ENCODE measurements around the gene ACER3.

ACER3 gene

GRCh38 chr11:76978239-76978638 lies 117.5 kb downstream of the ACER3 start:
- Histone ChIP-seq H3K18ac (ENCODE audit: low read length) (no peak overlapping the region), H2AFZ (ENCODE audit: insufficient read depth, low read length, poor library complexity) (no peak overlapping the region), H2BK12ac (ENCODE audit: low read length) (no peak overlapping the region), H2AK5ac (ENCODE audit: low read length) (no peak overlapping the region), H3K23ac (ENCODE audit: low read length) (no peak overlapping the region), H4K12ac (ENCODE audit: low read depth, low read length) (no peak overlapping the region), H2BK5ac (ENCODE audit: low read depth, low read length, poor library complexity) (no peak overlapping the region), H3K4me2 (ENCODE audit: low read length) (no peak overlapping the region), H3K36me3 (ENCODE audit: control insufficient read depth in 1 of 2, insufficient read depth in 2 of 2, low read length in 2 of 2) (no peaks in the 10 kb centered on the region), H3K4me1 (ENCODE audit: control insufficient read depth in 1 of 2, insufficient read depth in 2 of 2, low read length in 2 of 2) (no peaks in the 10 kb centered on the region), H4K8ac (ENCODE audit: low read depth, low read length) (no peak overlapping the region), H3K79me1 (ENCODE audit: low read length) (no peaks in the 10 kb centered on the region), H4K91ac (ENCODE audit: low read depth, low read length) (no peak overlapping the region), H3K4ac (ENCODE audit: low read depth, low read length) (no peak overlapping the region), H3K79me2 (ENCODE audit: control insufficient read depth, insufficient read depth, low read length, poor library complexity) (no peaks in the 10 kb centered on the region), H3K9me3 (ENCODE audit: insufficient read depth, low read depth, low read length) (no peaks in the 10 kb centered on the region), H3K4me3 (ENCODE audit: low read depth, low read length) (no peak overlapping the region), H2BK120ac (ENCODE audit: insufficient read depth, low read length, poor library complexity) (no peak overlapping the region), H3K27me3 (ENCODE audit: insufficient read depth, low read length) (no peaks in the 10 kb centered on the region), H3K9ac (ENCODE audit: low read length) (no peak overlapping the region), H3K14ac (ENCODE audit: low read length) (no peak overlapping the region), H3K27ac (ENCODE audit: low read depth, low read length) (no peak overlapping the region)
- DNase-seq = no peak
- WGBS (ENCODE audit: extremely low coverage, insufficient coverage, insufficient read length) = no CpG with 5 or more reads among the region's 4 CpGs

- Histone ChIP-seq H3K4me3 (ENCODE audit: low read depth, low read length) (no peak overlapping the region), H4K91ac (ENCODE audit: low read depth, low read length) (no peak overlapping the region), H3K14ac (ENCODE audit: low read length) (no peak overlapping the region), H4K12ac (ENCODE audit: low read depth, low read length) (no peak overlapping the region), H2AK5ac (ENCODE audit: low read length) (no peak overlapping the region), H3K79me1 (ENCODE audit: low read length) (no peaks in the 10 kb centered on the region), H3K23ac (ENCODE audit: low read length) (no peak overlapping the region), H2BK5ac (ENCODE audit: low read depth, low read length, poor library complexity) (no peak overlapping the region), H4K8ac (ENCODE audit: low read depth, low read length) (no peak overlapping the region), H3K27ac (ENCODE audit: low read depth, low read length) (no peak overlapping the region), H2AFZ (ENCODE audit: insufficient read depth, low read length, poor library complexity) (no peak overlapping the region), H3K9me3 (ENCODE audit: insufficient read depth, low read depth, low read length) (no peaks in the 10 kb centered on the region), H3K9ac (ENCODE audit: low read length) (no peak overlapping the region), H3K36me3 (ENCODE audit: control insufficient read depth in 1 of 2, insufficient read depth in 2 of 2, low read length in 2 of 2) (no peaks in the 10 kb centered on the region), H3K27me3 (ENCODE audit: insufficient read depth, low read length) (no peaks in the 10 kb centered on the region), H3K4me2 (ENCODE audit: low read length) (no peak overlapping the region), H3K79me2 (ENCODE audit: control insufficient read depth, insufficient read depth, low read length, poor library complexity) (no peaks in the 10 kb centered on the region), H3K4ac (ENCODE audit: low read depth, low read length) (no peak overlapping the region), H3K18ac (ENCODE audit: low read length) (no peak overlapping the region), H2BK120ac (ENCODE audit: insufficient read depth, low read length, poor library complexity) (no peak overlapping the region), H3K4me1 (ENCODE audit: control insufficient read depth in 1 of 2, insufficient read depth in 2 of 2, low read length in 2 of 2) (no peaks in the 10 kb centered on the region), H2BK12ac (ENCODE audit: low read length) (no peak overlapping the region)
- no peak for DNase-seq
- no CpG with 5 or more reads among the region's 3 CpGs for WGBS (ENCODE audit: extremely low coverage, insufficient coverage, insufficient read length)
These were observed 118.1 kb downstream of the ACER3 start for GRCh38 chr11:76978818-76979217.

- DNase-seq = peak; percentile 23 to 55
- Histone ChIP-seq H3K9me3 (ENCODE audit: insufficient read depth, low read depth, low read length) (no peaks in the 10 kb centered on the region), H3K9ac (ENCODE audit: low read length) (no peak overlapping the region), H4K91ac (ENCODE audit: low read depth, low read length) (no peak overlapping the region), H3K27me3 (ENCODE audit: insufficient read depth, low read length) (no peaks in the 10 kb centered on the region), H4K12ac (ENCODE audit: low read depth, low read length) (no peak overlapping the region), H3K4ac (ENCODE audit: low read depth, low read length) (no peak overlapping the region), H3K36me3 (ENCODE audit: control insufficient read depth in 1 of 2, insufficient read depth in 2 of 2, low read length in 2 of 2) (no peaks in the 10 kb centered on the region), H3K4me2 (ENCODE audit: low read length) (no peak overlapping the region), H2BK120ac (ENCODE audit: insufficient read depth, low read length, poor library complexity) (no peak overlapping the region), H3K79me1 (ENCODE audit: low read length) (no peaks in the 10 kb centered on the region), H3K4me1 (ENCODE audit: control insufficient read depth in 1 of 2, insufficient read depth in 2 of 2, low read length in 2 of 2) (peaks cover 3 to 4% of the 10 kb centered on the region in 2 experiments), H4K8ac (ENCODE audit: low read depth, low read length) (no peak overlapping the region), H3K79me2 (ENCODE audit: control insufficient read depth, insufficient read depth, low read length, poor library complexity) (no peaks in the 10 kb centered on the region), H2BK12ac (ENCODE audit: low read length) (no peak overlapping the region), H3K18ac (ENCODE audit: low read length) (no peak overlapping the region), H3K23ac (ENCODE audit: low read length) (no peak overlapping the region), H2AFZ (ENCODE audit: insufficient read depth, low read length, poor library complexity) (no peak overlapping the region), H2AK5ac (ENCODE audit: low read length) (no peak overlapping the region), H2BK5ac (ENCODE audit: low read depth, low read length, poor library complexity) (no peak overlapping the region), H3K14ac (ENCODE audit: low read length) (no peak overlapping the region), H3K27ac (ENCODE audit: low read depth, low read length) (no peak overlapping the region), H3K4me3 (ENCODE audit: low read depth, low read length) (no peak overlapping the region)
These were observed 119.5 kb downstream of the ACER3 start for GRCh38 chr11:76980196-76980595.

- Histone ChIP-seq H3K79me2 (ENCODE audit: control insufficient read depth, insufficient read depth, low read length, poor library complexity) (no peaks in the 10 kb centered on the region), H2AFZ (ENCODE audit: insufficient read depth, low read length, poor library complexity) (no peak overlapping the region), H3K4me3 (ENCODE audit: low read depth, low read length) (no peak overlapping the region), H3K4me1 (ENCODE audit: control insufficient read depth in 1 of 2, insufficient read depth in 2 of 2, low read length in 2 of 2) (peaks cover 3 to 4% of the 10 kb centered on the region in 2 experiments), H3K9ac (ENCODE audit: low read length) (no peak overlapping the region), H4K12ac (ENCODE audit: low read depth, low read length) (no peak overlapping the region), H2BK5ac (ENCODE audit: low read depth, low read length, poor library complexity) (no peak overlapping the region), H3K18ac (ENCODE audit: low read length) (no peak overlapping the region), H2AK5ac (ENCODE audit: low read length) (no peak overlapping the region), H2BK12ac (ENCODE audit: low read length) (no peak overlapping the region), H4K91ac (ENCODE audit: low read depth, low read length) (no peak overlapping the region), H3K4me2 (ENCODE audit: low read length) (no peak overlapping the region), H3K79me1 (ENCODE audit: low read length) (no peaks in the 10 kb centered on the region), H3K23ac (ENCODE audit: low read length) (no peak overlapping the region), H3K27ac (ENCODE audit: low read depth, low read length) (no peak overlapping the region), H3K36me3 (ENCODE audit: control insufficient read depth in 1 of 2, insufficient read depth in 2 of 2, low read length in 2 of 2) (peaks cover 0 to 7% of the 10 kb centered on the region in 2 experiments), H3K9me3 (ENCODE audit: insufficient read depth, low read depth, low read length) (no peaks in the 10 kb centered on the region), H4K8ac (ENCODE audit: low read depth, low read length) (no peak overlapping the region), H3K27me3 (ENCODE audit: insufficient read depth, low read length) (no peaks in the 10 kb centered on the region), H2BK120ac (ENCODE audit: insufficient read depth, low read length, poor library complexity) (no peak overlapping the region), H3K4ac (ENCODE audit: low read depth, low read length) (no peak overlapping the region), H3K14ac (ENCODE audit: low read length) (no peak overlapping the region)
- WGBS (ENCODE audit: extremely low coverage, insufficient coverage, insufficient read length) = no CpG with 5 or more reads among the region's 1 CpG
- DNase-seq = no peak
These were observed 124.0 kb downstream of the ACER3 start for GRCh38 chr11:76984743-76985142.

All from trophoblast cell (in vitro differentiated cells and primary cell).